ENCODE results near the gene TRIM2. TPM values are rescaled to one million over a fixed set of nuclear protein-coding genes. Genes with fewer than 3 reads are reported as not detected.
A peak's percentile ranks its signal among the peaks of the same experiment; 100 is the strongest.

Gene TRIM2
- polyA plus RNA-seq, 1 donor from 2014 or later: 2.2 TPM

GRCh38 chr4:153223427-153223801 lies 19.2 kb downstream of the TRIM2 start:
- Mint-ChIP-seq H3K27me3 (peaks cover 10% of the 10 kb centered on the region), H3K4me1 (peaks cover 12 to 17% (median 13%) of the 10 kb centered on the region in 3 donors), H3K27ac (peak overlapping the region in 1 of 3 donors; percentile 75), H3K9me3 (peaks cover 0 to 5% (median 0%) of the 10 kb centered on the region in 3 donors), H3K4me3 (peak overlapping the region; percentile 87 to 98 (median 94)), H3K36me3 (peaks cover 3% of the 10 kb centered on the region)

- Mint-ChIP-seq H3K36me3 (peaks cover 3% of the 10 kb centered on the region), H3K27me3 (peaks cover 10% of the 10 kb centered on the region), H3K4me3 (peak overlapping the region; percentile 87 to 98 (median 94)), H3K27ac (no peak overlapping the region), H3K4me1 (peaks cover 11 to 17% (median 13%) of the 10 kb centered on the region in 3 donors), H3K9me3 (peaks cover 0 to 5% (median 0%) of the 10 kb centered on the region in 3 donors)
These were observed 19.7 kb downstream of the TRIM2 start for GRCh38 chr4:153223930-153224329.

GRCh38 chr4:153224474-153224873 lies 20.2 kb downstream of the TRIM2 start:
- peaks cover 10% of the 10 kb centered on the region for H3K27me3 Mint-ChIP-seq
- H3K9me3 Mint-ChIP-seq: peaks cover 0 to 5% (median 0%) of the 10 kb centered on the region in 3 donors
- H3K27ac Mint-ChIP-seq: peak overlapping the region in 1 of 3 donors; percentile 36
- H3K4me1 Mint-ChIP-seq: peaks cover 11 to 17% (median 13%) of the 10 kb centered on the region in 3 donors
- H3K36me3 Mint-ChIP-seq: peaks cover 3% of the 10 kb centered on the region
- H3K4me3 Mint-ChIP-seq: peak overlapping the region in 3 of 4 donors; percentile 87 to 98 (median 94)

- H3K4me3 Mint-ChIP-seq: peak overlapping the region in 2 of 4 donors; percentile 4 to 75
- H3K27ac Mint-ChIP-seq: no peak overlapping the region
- peaks cover 5% of the 10 kb centered on the region for H3K36me3 Mint-ChIP-seq
- H3K9me3 Mint-ChIP-seq: peaks cover 0 to 5% (median 3%) of the 10 kb centered on the region in 3 donors
- peaks cover 6 to 15% (median 9%) of the 10 kb centered on the region in 3 donors for H3K4me1 Mint-ChIP-seq
- peaks cover 10% of the 10 kb centered on the region for H3K27me3 Mint-ChIP-seq
These were observed 23.3 kb downstream of the TRIM2 start for GRCh38 chr4:153227469-153228075.

GRCh38 chr4:153228512-153229140 lies 24.4 kb downstream of the TRIM2 start:
- no peak overlapping the region for H3K4me3 Mint-ChIP-seq
- peaks cover 10% of the 10 kb centered on the region for H3K27me3 Mint-ChIP-seq
- H3K9me3 Mint-ChIP-seq: peaks cover 0 to 5% (median 3%) of the 10 kb centered on the region in 3 donors
- H3K27ac Mint-ChIP-seq: no peak overlapping the region
- peaks cover 5% of the 10 kb centered on the region for H3K36me3 Mint-ChIP-seq
- H3K4me1 Mint-ChIP-seq: peaks cover 9 to 17% (median 9%) of the 10 kb centered on the region in 3 donors

GRCh38 chr4:153229545-153229944 lies 25.3 kb downstream of the TRIM2 start:
- H3K4me1 Mint-ChIP-seq: peaks cover 7 to 14% (median 10%) of the 10 kb centered on the region in 3 donors
- H3K9me3 Mint-ChIP-seq: peaks cover 0 to 4% (median 3%) of the 10 kb centered on the region in 3 donors
- H3K27me3 Mint-ChIP-seq: peaks cover 4% of the 10 kb centered on the region
- peaks cover 5% of the 10 kb centered on the region for H3K36me3 Mint-ChIP-seq
- no peak overlapping the region for H3K27ac Mint-ChIP-seq
- H3K4me3 Mint-ChIP-seq: no peak overlapping the region

- no peak overlapping the region for H3K4me3 Mint-ChIP-seq
- peaks cover 1% of the 10 kb centered on the region for H3K36me3 Mint-ChIP-seq
- peaks cover 6 to 10% (median 7%) of the 10 kb centered on the region in 3 donors for H3K4me1 Mint-ChIP-seq
- no peak overlapping the region for H3K27ac Mint-ChIP-seq
- H3K9me3 Mint-ChIP-seq: peaks cover 0 to 3% (median 0%) of the 10 kb centered on the region in 3 donors
- H3K27me3 Mint-ChIP-seq: peaks cover 2% of the 10 kb centered on the region
These were observed 28.5 kb downstream of the TRIM2 start for GRCh38 chr4:153232768-153233167.

GRCh38 chr4:153233761-153234371 lies 29.6 kb downstream of the TRIM2 start:
- peaks cover 4 to 10% (median 7%) of the 10 kb centered on the region in 3 donors for H3K4me1 Mint-ChIP-seq
- H3K9me3 Mint-ChIP-seq: peaks cover 0 to 3% (median 0%) of the 10 kb centered on the region in 3 donors
- peaks cover 5% of the 10 kb centered on the region for H3K36me3 Mint-ChIP-seq
- H3K27ac Mint-ChIP-seq: no peak overlapping the region
- H3K4me3 Mint-ChIP-seq: no peak overlapping the region
- peaks cover 2% of the 10 kb centered on the region for H3K27me3 Mint-ChIP-seq

GRCh38 chr4:153234885-153235284 lies 30.6 kb downstream of the TRIM2 start:
- Mint-ChIP-seq H3K27ac (peak overlapping the region in 1 of 3 donors; percentile 26), H3K9me3 (peaks cover 0 to 3% (median 0%) of the 10 kb centered on the region in 3 donors)

GRCh38 chr4:153238135-153238919 lies 34.1 kb downstream of the TRIM2 start:
- H3K36me3 Mint-ChIP-seq: peaks cover 5% of the 10 kb centered on the region

More at GRCh38 chr4:153234885-153235284, 30.6 kb downstream of the TRIM2 start:
- H3K27me3 Mint-ChIP-seq: peaks cover 2% of the 10 kb centered on the region
- peaks cover 4 to 10% (median 7%) of the 10 kb centered on the region in 3 donors for H3K4me1 Mint-ChIP-seq
- peaks cover 6% of the 10 kb centered on the region for H3K36me3 Mint-ChIP-seq
- H3K4me3 Mint-ChIP-seq: no peak overlapping the region

GRCh38 chr4:153239409-153239808 lies 35.2 kb downstream of the TRIM2 start:
- Mint-ChIP-seq H3K9me3 (no peaks in the 10 kb centered on the region), H3K4me3 (no peak overlapping the region), H3K36me3 (peaks cover 5% of the 10 kb centered on the region), H3K4me1 (peaks cover 2 to 6% (median 3%) of the 10 kb centered on the region in 3 donors), H3K27ac (no peak overlapping the region), H3K27me3 (peaks cover 2% of the 10 kb centered on the region)

More at GRCh38 chr4:153238135-153238919, 34.1 kb downstream of the TRIM2 start:
- Mint-ChIP-seq H3K4me1 (peaks cover 3 to 8% (median 7%) of the 10 kb centered on the region in 3 donors), H3K27ac (no peak overlapping the region), H3K27me3 (peaks cover 2% of the 10 kb centered on the region), H3K4me3 (no peak overlapping the region), H3K9me3 (no peaks in the 10 kb centered on the region)

- peaks cover 5% of the 10 kb centered on the region for H3K36me3 Mint-ChIP-seq
- peaks cover 0 to 8% (median 6%) of the 10 kb centered on the region in 3 donors for H3K4me1 Mint-ChIP-seq
- no peak overlapping the region for H3K27ac Mint-ChIP-seq
- no peaks in the 10 kb centered on the region for H3K9me3 Mint-ChIP-seq
- H3K4me3 Mint-ChIP-seq: no peak overlapping the region
- H3K27me3 Mint-ChIP-seq: no peaks in the 10 kb centered on the region
These were observed 37.1 kb downstream of the TRIM2 start for GRCh38 chr4:153241295-153241694.

- Mint-ChIP-seq H3K9me3 (no peaks in the 10 kb centered on the region), H3K27me3 (no peaks in the 10 kb centered on the region), H3K27ac (no peak overlapping the region), H3K4me3 (peak overlapping the region in 1 of 4 donors; percentile 48), H3K4me1 (peaks cover 0 to 8% (median 6%) of the 10 kb centered on the region in 3 donors), H3K36me3 (peaks cover 5% of the 10 kb centered on the region)
These were observed 38.0 kb downstream of the TRIM2 start for GRCh38 chr4:153241970-153242838.
